Measurements from ENCODE around the gene SH2B2.

Gene SH2B2

DNA sequence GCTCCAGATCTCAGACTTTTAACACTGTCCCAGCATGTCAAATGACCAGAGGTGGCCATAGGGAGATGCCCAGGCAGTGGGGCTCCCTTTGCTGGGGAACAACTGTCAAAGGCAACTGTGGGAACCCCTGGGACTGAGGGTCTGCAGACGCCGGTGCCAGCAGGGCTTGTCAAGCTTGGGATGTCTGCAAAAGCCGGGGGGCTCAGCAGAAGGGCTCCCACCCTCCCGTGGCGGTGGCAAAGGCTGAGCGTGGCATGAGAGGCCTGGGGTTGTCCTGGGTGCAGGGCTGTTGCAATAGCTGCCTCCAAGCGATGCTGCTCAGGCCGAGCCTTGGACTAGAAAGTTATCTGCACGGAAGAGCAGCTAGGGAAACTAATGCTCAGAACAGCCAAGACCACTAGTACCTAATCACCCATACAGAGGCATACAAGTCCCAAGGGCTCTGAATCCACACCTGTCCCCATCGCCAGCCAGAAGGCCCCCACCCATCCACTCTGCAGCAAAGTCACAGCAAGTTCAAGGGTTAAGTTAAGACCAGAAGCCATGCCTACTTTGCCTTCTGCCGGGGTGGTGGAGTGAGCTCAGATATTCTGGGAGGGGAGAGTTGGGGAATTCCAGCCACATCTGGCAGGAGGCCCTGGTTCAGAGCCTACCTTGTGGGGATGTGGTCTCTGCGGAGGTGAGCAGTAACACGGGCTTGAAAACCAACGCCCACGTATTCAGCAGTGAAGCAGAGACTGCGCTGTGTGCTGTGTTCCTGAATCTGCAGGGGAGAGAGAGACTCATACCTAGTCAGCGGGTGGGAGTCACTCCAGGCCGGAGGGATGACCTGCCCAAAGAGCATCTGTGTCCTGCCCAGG is 4.6 kb downstream of the SH2B2 start:
- no peak for DNase-seq (ENCODE audit: low read depth, low spot score)
- in situ Hi-C loops (cut with HindIII; ENCODE audit: low sequenced_read_pairs): no loop called here
- TF ChIP-seq, protein P1, sequence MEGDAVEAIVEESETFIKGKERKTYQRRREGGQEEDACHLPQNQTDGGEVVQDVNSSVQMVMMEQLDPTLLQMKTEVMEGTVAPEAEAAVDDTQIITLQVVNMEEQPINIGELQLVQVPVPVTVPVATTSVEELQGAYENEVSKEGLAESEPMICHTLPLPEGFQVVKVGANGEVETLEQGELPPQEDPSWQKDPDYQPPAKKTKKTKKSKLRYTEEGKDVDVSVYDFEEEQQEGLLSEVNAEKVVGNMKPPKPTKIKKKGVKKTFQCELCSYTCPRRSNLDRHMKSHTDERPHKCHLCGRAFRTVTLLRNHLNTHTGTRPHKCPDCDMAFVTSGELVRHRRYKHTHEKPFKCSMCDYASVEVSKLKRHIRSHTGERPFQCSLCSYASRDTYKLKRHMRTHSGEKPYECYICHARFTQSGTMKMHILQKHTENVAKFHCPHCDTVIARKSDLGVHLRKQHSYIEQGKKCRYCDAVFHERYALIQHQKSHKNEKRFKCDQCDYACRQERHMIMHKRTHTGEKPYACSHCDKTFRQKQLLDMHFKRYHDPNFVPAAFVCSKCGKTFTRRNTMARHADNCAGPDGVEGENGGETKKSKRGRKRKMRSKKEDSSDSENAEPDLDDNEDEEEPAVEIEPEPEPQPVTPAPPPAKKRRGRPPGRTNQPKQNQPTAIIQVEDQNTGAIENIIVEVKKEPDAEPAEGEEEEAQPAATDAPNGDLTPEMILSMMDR (IDR thresholded peaks at IDR 0.05; ENCODE audit: low read depth, low read length): no peak
- H3K4me3 ChIP-seq (ENCODE audit: low read depth, low read length): no peak overlapping the region

DNA sequence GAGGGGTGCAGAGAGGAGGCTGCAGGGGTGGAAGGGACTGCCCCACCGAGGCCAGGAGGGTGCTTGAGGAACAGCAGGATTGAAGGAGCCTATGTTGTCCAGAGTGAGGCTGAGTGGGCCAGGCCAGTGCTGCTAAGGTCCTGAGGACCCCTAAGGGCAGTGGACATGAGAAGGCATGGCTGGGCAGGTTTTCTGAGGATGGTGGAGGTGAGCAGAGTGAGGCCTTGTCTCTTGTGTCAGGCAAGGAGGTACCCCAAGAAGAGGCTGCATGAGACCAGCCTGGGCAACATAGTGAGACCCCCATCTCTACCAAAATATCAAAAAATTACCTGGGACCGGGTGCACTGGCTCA is 5.2 kb downstream of the SH2B2 start:
- in situ Hi-C loops (cut with HindIII; ENCODE audit: low sequenced_read_pairs): no loop called here
- H3K4me3 ChIP-seq (ENCODE audit: low read depth, low read length): no peak overlapping the region
- DNase-seq (ENCODE audit: low read depth, low spot score): no peak
- TF ChIP-seq, protein P1 (IDR thresholded peaks at IDR 0.05; ENCODE audit: low read depth, low read length): no peak

DNA sequence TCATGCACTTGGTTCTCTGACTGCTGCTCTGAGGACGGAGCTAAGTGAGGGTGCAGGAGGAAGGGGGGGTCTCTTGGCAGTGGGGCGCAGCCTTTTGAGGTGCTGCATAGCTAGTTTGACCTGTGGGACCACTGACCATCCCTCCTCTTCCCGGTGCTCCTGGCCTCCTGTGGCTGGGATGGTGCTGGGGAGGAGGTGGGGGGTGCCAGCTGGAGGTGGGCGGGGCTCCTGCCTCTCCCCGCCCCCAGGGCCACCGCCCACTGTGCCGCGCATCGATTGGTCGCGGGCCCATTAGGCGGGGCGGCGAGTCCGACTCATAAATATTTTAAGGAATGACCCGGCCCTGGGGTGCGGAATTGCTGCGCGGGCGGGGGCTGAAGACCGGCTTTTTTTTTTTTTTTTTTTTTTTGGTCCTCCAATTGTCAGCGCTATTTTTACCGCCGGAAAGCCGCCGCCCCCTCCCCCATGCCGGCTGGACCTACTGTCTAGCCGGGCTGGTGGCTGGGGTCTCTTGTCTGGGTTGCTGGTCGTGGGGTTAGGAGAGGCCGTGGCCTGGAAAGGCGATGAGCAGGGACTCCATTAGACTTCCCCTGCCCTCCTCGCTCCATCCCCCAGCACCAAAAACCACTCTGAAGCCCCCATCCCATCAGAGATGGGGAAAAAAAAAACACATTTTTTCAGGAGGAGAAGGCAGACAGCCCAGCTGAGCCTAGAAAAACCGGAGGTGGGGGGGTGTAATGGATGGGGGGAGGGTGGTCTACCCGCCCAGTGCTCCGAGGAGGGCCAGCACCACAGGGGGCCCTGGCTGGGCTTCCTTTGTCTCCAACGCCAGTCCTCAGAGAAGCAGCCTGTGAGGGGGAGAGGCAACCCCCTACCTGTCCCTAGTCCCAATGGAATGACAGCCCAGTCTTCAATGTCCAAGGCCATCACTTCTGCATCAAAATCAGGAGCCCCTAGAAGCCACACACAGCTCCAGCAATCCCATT is 6.4 kb downstream of the SH2B2 start:
- TF ChIP-seq, protein P1 (IDR thresholded peaks at IDR 0.05; ENCODE audit: low read depth, low read length): no peak
- DNase-seq (ENCODE audit: low read depth, low spot score): no peak
- H3K4me3 ChIP-seq (ENCODE audit: low read depth, low read length): no peak overlapping the region
- in situ Hi-C loops (cut with HindIII; ENCODE audit: low sequenced_read_pairs): no loop called here

DNA sequence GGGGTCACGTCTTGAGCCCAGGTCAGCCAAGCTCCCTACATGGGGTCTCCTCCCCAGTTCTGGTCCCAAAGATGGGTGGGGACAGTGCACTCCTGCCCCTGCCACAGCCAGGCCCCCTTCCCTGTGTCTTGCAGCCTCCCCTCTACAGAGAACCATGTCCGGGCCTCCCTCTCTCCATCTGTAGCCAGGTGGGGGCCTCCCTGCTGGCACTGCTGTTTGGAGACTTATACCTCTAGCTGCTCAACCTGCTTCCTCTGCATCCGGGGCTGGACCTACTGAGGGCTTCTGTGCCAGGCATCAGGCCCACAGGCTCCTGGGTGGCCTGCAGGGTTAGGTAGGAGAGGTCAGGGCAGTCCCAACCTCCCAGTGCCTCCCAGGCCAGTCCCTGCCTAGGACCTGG is 7.9 kb downstream of the SH2B2 start:
- no peak for DNase-seq (ENCODE audit: low read depth, low spot score)
- no peak overlapping the region for H3K4me3 ChIP-seq (ENCODE audit: low read depth, low read length)
- TF ChIP-seq, protein P1 (IDR thresholded peaks at IDR 0.05; ENCODE audit: low read depth, low read length): no peak
- in situ Hi-C loops (cut with HindIII; ENCODE audit: low sequenced_read_pairs): no loop called here

DNA sequence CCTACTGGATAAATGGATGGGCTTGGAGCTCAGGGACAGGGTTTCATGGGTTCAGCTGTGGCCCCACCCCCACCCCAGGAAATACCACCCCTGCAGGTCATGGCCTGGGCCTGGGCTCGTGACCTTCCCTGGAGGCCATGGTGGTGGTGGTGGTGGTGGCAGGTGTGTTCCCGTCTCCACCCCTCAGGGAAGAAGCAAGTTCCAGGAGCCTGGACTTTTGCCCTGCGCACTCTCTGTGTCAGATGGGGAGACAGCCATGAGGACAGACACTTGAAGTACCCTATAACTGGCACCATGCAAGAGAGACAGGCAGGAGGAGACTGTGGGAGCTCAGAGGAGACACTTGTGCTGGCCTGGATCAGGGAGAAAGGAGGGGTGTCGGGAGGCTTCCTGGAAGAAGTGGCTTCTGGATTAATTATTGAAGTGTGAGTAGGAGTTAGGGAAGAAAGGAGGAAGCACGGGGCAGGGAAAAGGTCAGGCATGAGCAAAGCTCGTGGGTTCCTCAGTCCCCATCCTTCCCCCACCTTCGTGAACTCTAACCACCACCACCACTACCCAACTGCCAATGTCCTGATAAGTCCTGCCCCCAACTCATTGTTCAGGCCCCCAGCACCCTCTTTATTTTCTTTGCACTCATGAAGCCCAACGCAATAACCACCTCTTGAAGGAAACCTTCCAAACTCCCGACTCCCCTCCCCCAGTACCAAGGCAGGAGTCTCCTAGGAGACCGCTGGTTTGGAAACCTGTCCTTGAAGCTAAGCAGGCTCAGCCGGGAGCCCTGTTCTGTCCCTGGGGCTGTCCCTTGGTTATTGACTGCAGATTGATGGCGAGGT is 8.9 kb downstream of the SH2B2 start:
- DNase-seq (ENCODE audit: low read depth, low spot score): no peak

More for the DNA sequence above, 8.9 kb downstream of the SH2B2 start:
- H3K4me3 ChIP-seq (ENCODE audit: low read depth, low read length): no peak overlapping the region
- TF ChIP-seq, protein P1 (IDR thresholded peaks at IDR 0.05; ENCODE audit: low read depth, low read length): no peak
- in situ Hi-C loops (cut with HindIII; ENCODE audit: low sequenced_read_pairs): no loop called here
